Upper lobe of left lung (tissue), 6 donors: ENCODE data around the gene GSG1L. TPM values are rescaled to one million over a fixed set of nuclear protein-coding genes. Genes with fewer than 3 reads are reported as not detected.

Experiments
- ATAC-seq, 2 donors: fragments of 200-7000 bp; cut with Tn5 transposase; one replicate each; pipeline ENCODE4 v1.9.1; 2022; ENCODE audit warnings: mild to moderate bottlenecking in 2 of 2, moderate library complexity in 2 of 2; ENCODE audit not compliant: low FRiP score in 2 of 2
- DNase-seq, 2 donors: peaks; one replicate each; pipeline ENCODE4 v3.0.0-alpha.2; 2019 to 2020
- H3K27ac ChIP-seq, 4 donors: fragments of 200-600 bp; sonication (generic); one replicate each; pipeline ENCODE4 v1.5.1; 2016 to 2019
- H3K27me3 ChIP-seq, 4 donors: fragments of 200-600 bp; sonication (generic); one replicate each; pipeline ENCODE4 v1.5.1; 2017 to 2019
- H3K36me3 ChIP-seq, 4 donors: fragments of 200-600 bp; sonication (generic); one replicate each; pipeline ENCODE4 v1.5.1; 2016 to 2019
- H3K4me1 ChIP-seq, 4 donors: fragments of 200-600 bp; sonication (generic); one replicate each; pipeline ENCODE4 v1.5.1; 2018 to 2019
- H3K4me3 ChIP-seq, 4 donors: fragments of 200-600 bp; sonication (generic); one replicate each; pipeline ENCODE4 v1.5.1; 2017 to 2019; ENCODE audit warnings: mild to moderate bottlenecking in 2 of 4, moderate library complexity in 1 of 4
- H3K9me3 ChIP-seq, 4 donors: fragments of 200-600 bp; sonication (generic); one replicate each; pipeline ENCODE4 v1.5.1; 2018 to 2019
- CTCF ChIP-seq, 6 experiments: fragments of 450-650 bp in 4 of 6; fragments of 200-600 bp in 2 of 6; sonication (generic) in 2 of 6; IDR thresholded peaks; one replicate each; pipeline ENCODE4 v1.5.1; 2016 to 2019; ENCODE audit warnings: antibody characterized with exemption in 6 of 6
- EP300 ChIP-seq, 4 donors: sonication (generic); formaldehyde crosslinking; IDR thresholded peaks; one replicate each; pipeline ENCODE4 v1.5.1; 2017; ENCODE audit warnings: antibody characterized with exemption in 4 of 4, control low read depth in 2 of 4
- POLR2A ChIP-seq, 4 donors: fragments of 450-650 bp; IDR thresholded peaks; one replicate each; pipeline ENCODE4 v1.5.1; 2016 to 2017; ENCODE audit warnings: antibody characterized with exemption in 4 of 4, mild to moderate bottlenecking in 2 of 4
- POLR2AphosphoS5 ChIP-seq, 2 donors: sonication (generic); formaldehyde crosslinking; IDR thresholded peaks; one replicate each; pipeline ENCODE4 v1.5.1; 2017; ENCODE audit warnings: antibody characterized with exemption in 2 of 2
- WGBS, 2 donors: methylation state at CpG; one replicate each; pipeline ENCODE4 v1.1.5; 2017 to 2018; 5-methylcytosine and 5-hydroxymethylcytosine counted together
- total RNA-seq, 6 donors: library from RNA; depleted of rRNA in 4 of 6; stranded (reverse); fragments of >200 nt in 4 of 6; gene quantifications; one replicate each; pipeline versions ENCODE4 v1.1.0 to v1.2.1, GENCODE V29; 2016 to 2021
- donor health status: DM: no; HTN: no; CAD: no; lungs with moderate emphysema.
- donor health status: DM: no; HTN: yes; CAD: no; lungs with severe emphysema.

Gene GSG1L
- total RNA-seq, 6 donors from 2014 or later, result 2.2 TPM; not detected in 5

GRCh38 chr16:27819356-27819755 lies 244.2 kb downstream of the GSG1L start:
- peak in 1 of 2 donors; percentile 36 for DNase-seq
- no peaks in the 10 kb centered on the region for H3K9me3 ChIP-seq
- TF ChIP-seq POLR2AphosphoS5 (IDR thresholded peaks at IDR 0.05), result no peak
- TF ChIP-seq POLR2A (IDR thresholded peaks at IDR 0.05), result no peak
- no peak for TF ChIP-seq CTCF (IDR thresholded peaks at IDR 0.05)
- no peak for TF ChIP-seq EP300 (IDR thresholded peaks at IDR 0.05)
- H3K27ac ChIP-seq, result no peak overlapping the region
- H3K36me3 ChIP-seq, result no peaks in the 10 kb centered on the region
- WGBS, 2 donors, result 73 to 77% methylated on average over 12 to 13 of the region's 13 CpGs
- ATAC-seq, result no peak
- no peaks in the 10 kb centered on the region for H3K4me1 ChIP-seq
- H3K27me3 ChIP-seq, result no peaks in the 10 kb centered on the region
- H3K4me3 ChIP-seq, result no peak overlapping the region

GRCh38 chr16:27818246-27818645 lies 245.3 kb downstream of the GSG1L start:
- DNase-seq, result no peak
- 56 to 65% methylated on average over 13 of the region's 13 CpGs for WGBS, 2 donors

GRCh38 chr16:27817038-27817437 lies 246.5 kb downstream of the GSG1L start:
- TF ChIP-seq CTCF (IDR thresholded peaks at IDR 0.05) (no peak), EP300 (IDR thresholded peaks at IDR 0.05) (no peak), POLR2A (IDR thresholded peaks at IDR 0.05) (no peak), POLR2AphosphoS5 (IDR thresholded peaks at IDR 0.05) (no peak)
- no peak overlapping the region for H3K4me3 ChIP-seq
- WGBS, 2 donors, result 81 to 90% methylated on average over 2 to 5 of the region's 5 CpGs
- no peak overlapping the region for H3K27ac ChIP-seq
- H3K36me3 ChIP-seq, result no peaks in the 10 kb centered on the region
- no peak for ATAC-seq
- no peaks in the 10 kb centered on the region for H3K4me1 ChIP-seq
- no peaks in the 10 kb centered on the region for H3K9me3 ChIP-seq
- DNase-seq, result no peak
- H3K27me3 ChIP-seq, result no peaks in the 10 kb centered on the region

More at GRCh38 chr16:27818246-27818645, 245.3 kb downstream of the GSG1L start:
- Histone ChIP-seq H3K36me3 (no peaks in the 10 kb centered on the region), H3K4me1 (no peaks in the 10 kb centered on the region), H3K9me3 (no peaks in the 10 kb centered on the region), H3K27me3 (no peaks in the 10 kb centered on the region), H3K27ac (no peak overlapping the region), H3K4me3 (no peak overlapping the region)
- ATAC-seq, result no peak
- no peak for TF ChIP-seq CTCF (IDR thresholded peaks at IDR 0.05)
- no peak for TF ChIP-seq EP300 (IDR thresholded peaks at IDR 0.05)
- TF ChIP-seq POLR2AphosphoS5 (IDR thresholded peaks at IDR 0.05), result no peak
- no peak for TF ChIP-seq POLR2A (IDR thresholded peaks at IDR 0.05)

GRCh38 chr16:27816561-27816960 lies 247.0 kb downstream of the GSG1L start:
- ATAC-seq, result no peak
- Histone ChIP-seq H3K36me3 (no peaks in the 10 kb centered on the region), H3K27me3 (no peaks in the 10 kb centered on the region), H3K4me3 (no peak overlapping the region), H3K9me3 (no peaks in the 10 kb centered on the region), H3K27ac (no peak overlapping the region), H3K4me1 (no peaks in the 10 kb centered on the region)
- no peak for TF ChIP-seq POLR2A (IDR thresholded peaks at IDR 0.05)
- no peak for DNase-seq
- WGBS, 2 donors, result 25 to 66% methylated on average over 1 to 5 of the region's 5 CpGs

GRCh38 chr16:27813591-27813990 lies 249.9 kb downstream of the GSG1L start:
- H3K27me3 ChIP-seq, result no peaks in the 10 kb centered on the region
- DNase-seq, result peak in 1 of 2 donors; percentile 0
- H3K36me3 ChIP-seq, result no peaks in the 10 kb centered on the region
- no peak overlapping the region for H3K4me3 ChIP-seq
- H3K27ac ChIP-seq, result no peak overlapping the region
- H3K9me3 ChIP-seq, result no peaks in the 10 kb centered on the region
- no peak for ATAC-seq
- WGBS, 2 donors, result 82 to 93% methylated on average over 5 to 9 of the region's 9 CpGs
- TF ChIP-seq CTCF (IDR thresholded peaks at IDR 0.05) (no peak), POLR2A (IDR thresholded peaks at IDR 0.05) (no peak), EP300 (IDR thresholded peaks at IDR 0.05) (no peak), POLR2AphosphoS5 (IDR thresholded peaks at IDR 0.05) (no peak)
- no peaks in the 10 kb centered on the region for H3K4me1 ChIP-seq
